Stimulated activated effector memory CD8-positive, alpha-beta T cell treated with anti-CD3 and anti-CD28 coated beads, Interleukin-12 subunit alpha, Interleukin-12 subunit beta, amount 100 ng/mL, for 72 hours (primary cell): ENCODE results near the gene NANS.
"Not testable (repeated sequence)": the region's sequence is repeated elsewhere in the genome, so short reads cannot be mapped to it uniquely, and the experiment has no call there.

ENCODE experiments used
- ATAC-seq: fragments of 150-1000 bp; cut with Tn5 transposase; 2 replicates; pipeline ENCODE4 v1.10.0; 2021
- DNase-seq, 2 donors: peaks; one replicate each; pipeline ENCODE4 v3.0.0; 2021 to 2022; ENCODE audit warnings: low spot score in 2 of 2
- H3K27ac Mint-ChIP-seq: one replicate; pipeline ENCODE4 v1.8.0; 2022; ENCODE audit warnings: mild to moderate bottlenecking, mixed read lengths
- H3K36me3 Mint-ChIP-seq: one replicate; pipeline ENCODE4 v1.8.0; 2022; ENCODE audit warnings: mild to moderate bottlenecking, mixed read lengths
- H3K4me1 Mint-ChIP-seq: one replicate; pipeline ENCODE4 v1.8.0; 2022; ENCODE audit warnings: mixed read lengths
- H3K4me3 Mint-ChIP-seq: one replicate; pipeline ENCODE4 v1.8.0; 2022; ENCODE audit warnings: mild to moderate bottlenecking, mixed read lengths
- H3K9me3 Mint-ChIP-seq: one replicate; pipeline ENCODE4 v1.8.0; 2022; ENCODE audit warnings: mixed read lengths

The NANS gene

GRCh38 chr9:98120476-98120875 is 63.9 kb downstream of the NANS start:
- Mint-ChIP-seq H3K4me1 (peaks cover 40% of the 10 kb centered on the region), H3K9me3 (no peaks in the 10 kb centered on the region), H3K36me3 (peaks cover 26% of the 10 kb centered on the region), H3K4me3 (peak overlapping the region; percentile 83), H3K27ac (peak overlapping the region; percentile 91)
- DNase-seq (no peak), ATAC-seq (no peak)

DNA sequence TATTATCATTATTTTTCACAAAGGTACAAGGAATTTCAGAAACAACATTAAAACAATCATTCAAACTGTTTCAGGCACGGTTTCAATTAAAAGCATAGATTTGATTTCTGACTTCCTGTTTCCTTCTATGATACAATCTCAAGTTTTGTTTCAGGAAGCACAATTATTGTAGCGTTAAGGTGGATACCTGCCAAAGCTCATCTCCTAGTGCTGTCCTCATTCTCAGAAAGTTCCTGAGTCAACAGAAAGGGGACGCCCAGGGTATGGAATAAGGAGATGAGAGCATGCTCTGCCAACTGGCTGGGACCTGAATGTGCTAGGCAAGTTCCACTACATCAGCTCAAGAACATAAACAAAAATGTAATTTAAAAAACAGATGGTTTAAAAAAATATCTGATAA is 64.5 kb downstream of the NANS start:
- Mint-ChIP-seq H3K27ac (peak overlapping the region; percentile 91), H3K4me3 (peak overlapping the region; percentile 83), H3K9me3 (no peaks in the 10 kb centered on the region), H3K36me3 (peaks cover 23% of the 10 kb centered on the region), H3K4me1 (peaks cover 40% of the 10 kb centered on the region)
- DNase-seq: no peak
- no peak for ATAC-seq

DNA sequence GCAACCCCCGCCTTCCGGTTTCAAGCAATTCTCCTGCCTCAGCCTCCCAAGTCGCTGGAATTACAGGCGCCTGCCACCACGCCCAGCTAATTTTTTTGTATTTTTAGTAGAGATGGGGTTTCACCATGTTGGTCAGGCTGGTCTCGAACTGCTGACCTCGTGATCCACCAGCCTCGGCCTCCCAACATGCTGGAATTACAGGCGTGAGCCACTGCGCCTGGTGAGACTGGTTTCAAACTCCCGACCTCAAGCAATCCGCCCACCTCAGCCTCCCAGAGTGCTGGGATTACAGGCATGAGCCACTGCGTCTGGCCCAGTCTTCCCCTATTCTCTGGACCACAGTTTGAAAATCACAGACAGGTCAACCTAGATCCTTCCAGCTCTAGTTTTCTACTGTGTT is 67.6 kb downstream of the NANS start:
- H3K9me3 Mint-ChIP-seq, DNase-seq, H3K4me3 Mint-ChIP-seq, ATAC-seq, H3K27ac Mint-ChIP-seq: not testable (repeated sequence)
- Mint-ChIP-seq H3K4me1 (peaks cover 29% of the 10 kb centered on the region), H3K36me3 (peaks cover 23% of the 10 kb centered on the region)

DNA sequence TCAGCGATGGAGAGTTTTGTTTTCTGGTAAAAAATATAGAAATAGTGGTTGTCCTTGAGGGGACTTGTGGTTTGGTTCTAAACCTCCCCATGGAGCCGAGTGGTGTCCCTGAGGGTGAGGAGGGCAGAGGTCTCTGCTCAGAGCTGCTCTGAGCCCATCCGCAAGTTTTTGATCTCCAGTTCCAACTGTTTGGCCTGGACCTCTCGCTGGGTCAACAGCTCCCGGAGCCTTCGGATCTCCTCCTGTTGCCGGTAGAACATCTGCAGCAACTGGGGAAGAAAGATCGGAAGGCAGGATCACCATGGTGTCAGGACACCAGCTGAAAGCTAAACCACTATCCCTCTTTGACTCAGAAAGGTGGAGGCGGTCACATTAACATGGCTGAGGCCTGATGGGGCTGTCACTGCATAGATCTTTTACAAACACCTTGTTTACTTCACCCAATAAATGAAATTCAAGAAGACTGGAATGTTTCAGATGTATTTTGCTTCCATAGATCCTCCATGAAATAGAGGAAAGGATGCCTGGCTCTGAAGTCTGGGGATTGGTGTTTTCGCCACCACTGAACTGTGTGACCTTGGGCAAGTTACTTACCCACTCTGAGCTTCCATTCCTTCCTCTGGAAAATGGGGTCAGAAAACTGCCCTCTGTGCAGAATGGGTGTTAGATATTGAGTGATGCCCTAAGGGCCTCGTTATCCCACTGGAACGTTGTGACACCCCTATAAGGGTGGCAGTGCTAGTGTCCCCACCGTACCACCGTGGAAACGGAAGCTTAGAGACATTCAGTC is 68.3 kb downstream of the NANS start:
- Mint-ChIP-seq H3K36me3 (peaks cover 29% of the 10 kb centered on the region), H3K4me3 (no peak overlapping the region), H3K9me3 (no peaks in the 10 kb centered on the region), H3K27ac (no peak overlapping the region), H3K4me1 (peaks cover 28% of the 10 kb centered on the region)
- DNase-seq (no peak), ATAC-seq (no peak)

DNA sequence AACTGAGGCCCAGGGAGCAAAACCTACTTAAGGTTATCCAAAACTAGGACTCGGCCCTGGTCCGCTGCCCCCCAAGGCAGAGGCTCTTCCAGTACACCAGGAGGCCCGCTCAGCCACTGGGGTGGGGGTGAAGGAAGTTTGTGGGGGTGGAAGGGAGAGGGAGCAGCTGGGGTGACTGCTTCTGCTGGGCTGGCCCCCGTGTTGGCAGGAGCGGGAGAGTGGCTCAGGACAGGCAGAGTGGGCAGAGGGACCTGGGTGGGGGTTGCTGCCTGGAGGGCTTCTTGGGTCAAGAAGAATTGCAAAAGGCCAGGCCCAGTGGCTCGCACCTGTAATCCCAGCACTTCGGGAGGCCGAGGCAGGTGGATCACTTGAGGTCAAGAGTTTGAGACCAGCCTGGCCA is 70.7 kb downstream of the NANS start:
- peaks cover 6% of the 10 kb centered on the region for H3K4me1 Mint-ChIP-seq
- H3K36me3 Mint-ChIP-seq: peaks cover 29% of the 10 kb centered on the region
- peak overlapping the region; percentile 71 for H3K27ac Mint-ChIP-seq
- DNase-seq (no peak), ATAC-seq (no peak)
- no peak overlapping the region for H3K4me3 Mint-ChIP-seq
- H3K9me3 Mint-ChIP-seq: no peaks in the 10 kb centered on the region

DNA sequence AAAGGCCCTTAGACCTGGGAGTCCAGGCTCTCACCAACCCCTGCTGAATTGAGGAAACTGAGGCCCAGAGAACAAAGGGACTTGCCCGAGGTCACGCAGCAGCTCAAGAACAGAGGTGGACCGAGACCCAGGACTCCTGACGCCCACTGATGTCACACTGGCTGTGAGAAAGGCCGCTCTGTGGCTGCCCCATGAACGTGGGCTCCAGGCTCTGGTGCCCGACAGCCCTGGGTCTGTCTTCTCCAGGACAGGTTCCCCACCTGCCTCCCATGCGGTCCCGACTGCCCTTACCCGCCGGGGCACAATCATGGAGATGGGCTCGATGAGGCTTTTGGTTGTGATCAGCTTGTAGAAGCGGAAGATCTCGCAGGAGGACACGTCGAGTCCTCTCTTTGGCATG is 71.8 kb downstream of the NANS start:
- peaks cover 9% of the 10 kb centered on the region for H3K4me1 Mint-ChIP-seq
- DNase-seq (no peak), ATAC-seq (no peak)
- H3K9me3 Mint-ChIP-seq: no peaks in the 10 kb centered on the region
- peaks cover 29% of the 10 kb centered on the region for H3K36me3 Mint-ChIP-seq
- H3K27ac Mint-ChIP-seq: peak overlapping the region; percentile 78
- H3K4me3 Mint-ChIP-seq: no peak overlapping the region

DNA sequence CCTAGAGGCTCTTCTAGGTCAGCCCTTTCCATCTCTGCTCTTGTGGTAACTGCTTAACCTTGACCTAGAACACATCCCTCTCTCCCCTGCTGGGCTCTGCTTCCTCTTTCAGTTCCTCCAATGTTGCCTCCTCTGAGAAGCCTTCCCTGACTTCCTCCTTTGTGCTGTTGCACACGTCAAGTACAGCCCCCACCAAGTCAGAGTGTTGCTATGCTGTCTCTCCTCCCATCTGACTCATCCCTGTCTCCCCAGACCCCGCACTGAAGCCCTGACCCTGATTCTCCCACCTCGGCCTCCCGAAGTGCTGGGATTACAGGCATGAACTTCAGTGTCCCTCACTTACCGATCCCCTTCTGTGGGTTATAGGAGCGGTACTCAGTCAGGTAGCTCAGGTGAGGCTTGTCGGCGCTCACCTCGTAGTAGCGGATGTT is 72.9 kb downstream of the NANS start:
- no peaks in the 10 kb centered on the region for H3K9me3 Mint-ChIP-seq
- H3K4me3 Mint-ChIP-seq: no peak overlapping the region
- peak overlapping the region; percentile 78 for H3K27ac Mint-ChIP-seq
- DNase-seq (no peak), ATAC-seq (no peak)
- peaks cover 29% of the 10 kb centered on the region for H3K36me3 Mint-ChIP-seq
- H3K4me1 Mint-ChIP-seq: peaks cover 12% of the 10 kb centered on the region

- Mint-ChIP-seq H3K4me1 (peaks cover 12% of the 10 kb centered on the region), H3K27ac (peak overlapping the region; percentile 78), H3K36me3 (peaks cover 29% of the 10 kb centered on the region)
- not testable (repeated sequence) for ATAC-seq, DNase-seq, H3K4me3 Mint-ChIP-seq, H3K9me3 Mint-ChIP-seq
These were observed 73.5 kb downstream of the NANS start for GRCh38 chr9:98130060-98130459.

- H3K4me3 Mint-ChIP-seq: no peak overlapping the region
- peaks cover 12% of the 10 kb centered on the region for H3K4me1 Mint-ChIP-seq
- H3K9me3 Mint-ChIP-seq: no peaks in the 10 kb centered on the region
- H3K27ac Mint-ChIP-seq: peak overlapping the region; percentile 64
- no peak for ATAC-seq
- DNase-seq: no peak
- peaks cover 29% of the 10 kb centered on the region for H3K36me3 Mint-ChIP-seq
These were observed 74.2 kb downstream of the NANS start for GRCh38 chr9:98130576-98131228.

GRCh38 chr9:98132158-98132557 is 75.6 kb downstream of the NANS start:
- H3K4me3 Mint-ChIP-seq: no peak overlapping the region
- no peak overlapping the region for H3K27ac Mint-ChIP-seq
- H3K9me3 Mint-ChIP-seq: no peaks in the 10 kb centered on the region
- DNase-seq (no peak), ATAC-seq (no peak)
- peaks cover 12% of the 10 kb centered on the region for H3K4me1 Mint-ChIP-seq
- H3K36me3 Mint-ChIP-seq: peaks cover 20% of the 10 kb centered on the region
